GM12891 (cell line): Measurements from ENCODE around the gene BNC2.
"Not testable (repeated sequence)": the region's sequence is repeated elsewhere in the genome, so short reads cannot be mapped to it uniquely, and the experiment has no call there.

Source experiments
- DNase-seq: peaks from one replicate; pipeline ENCODE4 v3.0.0; 2011; ENCODE audit warnings: low spot score; ENCODE audit not compliant: insufficient read length
- FAIRE-seq: peaks from 2 replicates; lab custom pipeline; 2011; peaks lifted over from hg19 to GRCh38; lab: Jason Lieb, UNC
- PAX5 ChIP-seq: IDR thresholded peaks from 2 replicates; pipeline ENCODE4 v1.6.1; 2011; ENCODE audit warnings: low read length, moderate library complexity, mild to moderate bottlenecking; ENCODE audit not compliant: insufficient read depth, severe bottlenecking
- POLR2A ChIP-seq: IDR thresholded peaks from 2 replicates; pipeline ENCODE4 v1.6.1; 2011; ENCODE audit warnings: low read depth, low read length, control low read depth
- POLR2AphosphoS5 ChIP-seq: IDR thresholded peaks from 2 replicates; pipeline ENCODE4 v1.6.1; 2011; ENCODE audit warnings: low read depth, low read length, control low read depth
- POU2F2 ChIP-seq: IDR thresholded peaks from 2 replicates; pipeline ENCODE4 v1.6.1; 2011; ENCODE audit warnings: low read depth, mild to moderate bottlenecking, control low read depth, low read length, moderate library complexity
- SPI1 ChIP-seq: IDR thresholded peaks from 2 replicates; pipeline ENCODE4 v1.6.1; 2011; ENCODE audit warnings: low read depth, low read length, control low read depth
- TAF1 ChIP-seq: IDR thresholded peaks from 2 replicates; pipeline ENCODE4 v1.6.1; 2011; ENCODE audit warnings: low read depth, low read length, control low read depth

The BNC2 gene

DNA sequence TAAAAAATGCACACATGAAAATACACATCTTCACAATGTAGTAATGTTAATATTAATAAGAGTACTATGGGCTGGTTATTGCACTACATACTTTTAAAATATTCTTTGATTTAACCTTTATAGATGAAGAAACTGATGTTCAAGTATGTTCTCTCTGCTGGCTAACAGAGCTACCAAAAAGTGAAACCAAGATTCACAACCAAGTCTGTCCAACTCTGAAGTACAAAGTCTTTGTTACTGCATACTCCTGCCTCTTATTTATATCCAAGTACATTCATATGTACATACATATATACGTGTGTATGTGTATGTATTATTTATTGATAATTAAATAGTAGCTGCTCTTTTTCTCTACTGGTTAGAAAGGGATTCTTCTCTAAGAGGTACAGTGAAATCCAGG, 325.6 kb downstream of the BNC2 start:
- DNase-seq = no peak
- FAIRE-seq = no peak
- TF ChIP-seq SPI1 (no peak), POU2F2 (no peak), POLR2AphosphoS5 (no peak), POLR2A (no peak), TAF1 (no peak), PAX5 (no peak)

- no peak for TF ChIP-seq SPI1
- TF ChIP-seq POLR2A = no peak
- no peak for TF ChIP-seq POU2F2
- no peak for TF ChIP-seq TAF1
- TF ChIP-seq POLR2AphosphoS5 = no peak
- TF ChIP-seq PAX5 = no peak
- DNase-seq (no peak), FAIRE-seq (no peak)
Observed at GRCh38 chr9:16543686-16544085, 326.8 kb downstream of the BNC2 start.

- DNase-seq (no peak), FAIRE-seq (no peak)
- TF ChIP-seq TAF1 (no peak), POLR2A (no peak), PAX5 (no peak), SPI1 (no peak), POU2F2 (no peak), POLR2AphosphoS5 (no peak)
Observed at GRCh38 chr9:16543225-16543624, 327.2 kb downstream of the BNC2 start.

DNA sequence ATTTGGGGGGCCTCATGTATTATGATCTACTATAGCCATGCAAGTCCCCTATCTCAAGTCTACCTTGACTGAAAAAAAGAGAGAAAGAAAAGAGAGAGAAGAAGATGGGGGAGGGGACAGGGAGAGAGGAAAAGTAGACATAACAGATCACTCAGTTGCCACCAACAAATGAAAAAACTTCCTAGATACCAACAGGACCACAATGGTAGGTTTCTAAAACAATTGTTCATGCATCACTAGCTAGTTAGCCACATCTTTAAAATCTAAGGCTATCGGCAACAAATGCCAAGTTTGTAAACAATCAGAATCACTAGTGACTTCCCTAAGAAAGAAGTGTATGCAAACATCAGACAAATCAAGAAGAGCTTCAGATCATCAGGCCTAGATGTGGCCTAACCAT, 328.2 kb downstream of the BNC2 start:
- DNase-seq (no peak), FAIRE-seq (no peak)
- TF ChIP-seq SPI1 = no peak
- no peak for TF ChIP-seq PAX5
- TF ChIP-seq POU2F2 = no peak
- TF ChIP-seq POLR2A = no peak
- TF ChIP-seq POLR2AphosphoS5 = no peak
- no peak for TF ChIP-seq TAF1

GRCh38 chr9:16540743-16541613, 329.5 kb downstream of the BNC2 start:
- DNase-seq (no peak), FAIRE-seq (no peak)
- no peak for TF ChIP-seq POLR2A

DNA sequence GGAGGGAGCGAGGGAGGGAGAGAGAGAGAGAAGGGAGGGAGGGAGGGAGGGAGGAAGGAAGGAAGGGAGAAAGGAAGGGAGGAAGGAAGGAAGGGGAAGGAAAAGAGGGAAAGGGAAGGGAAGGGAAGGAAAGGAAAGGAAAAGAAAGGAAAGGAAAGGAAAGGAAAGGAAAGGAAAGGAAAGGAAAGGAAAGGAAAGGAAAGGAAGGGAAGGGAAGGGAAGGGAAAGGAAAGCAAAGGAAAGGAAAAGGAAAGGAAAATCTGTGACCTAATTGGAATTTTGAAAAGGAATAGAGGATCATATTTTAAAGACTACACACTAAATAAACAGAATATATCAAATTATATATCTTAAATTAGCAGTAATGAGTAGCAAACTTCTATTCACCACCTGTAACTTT, 330.8 kb downstream of the BNC2 start:
- not testable (repeated sequence) for DNase-seq, FAIRE-seq

GRCh38 chr9:16535555-16535954, 334.9 kb downstream of the BNC2 start:
- FAIRE-seq = no peak
- no peak for TF ChIP-seq TAF1
- TF ChIP-seq POU2F2 = no peak
- no peak for TF ChIP-seq SPI1
- TF ChIP-seq POLR2A = no peak
- TF ChIP-seq POLR2AphosphoS5 = no peak
- TF ChIP-seq PAX5 = no peak
- no peak for DNase-seq

DNA sequence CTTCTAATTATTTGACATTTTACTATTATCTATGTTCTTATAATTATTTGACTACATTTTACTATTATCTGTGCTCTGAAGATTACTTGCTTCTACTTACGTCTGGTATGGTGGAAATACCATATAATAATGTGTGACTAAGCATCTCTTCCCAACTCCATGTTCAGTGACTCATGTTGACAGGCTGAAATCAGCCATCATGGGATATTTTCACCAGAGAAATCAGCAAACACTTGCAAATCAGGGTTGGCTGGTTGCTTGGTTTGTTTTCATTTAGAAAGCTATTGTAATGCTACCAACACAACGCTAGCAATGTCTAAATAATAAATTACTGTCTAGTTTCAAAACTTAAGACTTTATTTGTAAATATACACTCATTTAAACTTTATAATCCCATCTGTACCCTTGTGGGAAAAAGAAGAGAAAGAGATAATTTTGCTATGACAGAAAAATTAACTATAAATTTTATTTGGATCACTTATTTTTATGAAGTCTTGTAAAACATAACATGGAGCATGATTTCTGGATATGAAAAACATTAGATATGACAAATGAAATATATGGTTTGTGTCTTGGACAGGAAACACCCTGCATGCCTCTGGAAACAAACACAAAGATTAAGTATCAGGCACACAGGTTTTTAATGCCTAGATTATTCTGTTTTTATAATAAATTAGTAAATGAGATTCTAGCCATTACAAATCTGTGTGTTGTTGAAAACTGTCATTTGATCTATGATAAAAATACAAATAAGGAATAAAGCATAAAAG, 337.6 kb downstream of the BNC2 start:
- FAIRE-seq (no peak), DNase-seq (no peak)
- TF ChIP-seq POLR2A (no peak), TAF1 (no peak), POLR2AphosphoS5 (no peak), POU2F2 (no peak), SPI1 (no peak), PAX5 (no peak)

- FAIRE-seq (no peak), DNase-seq (no peak)
- TF ChIP-seq POU2F2 (no peak), POLR2A (no peak), POLR2AphosphoS5 (no peak), TAF1 (no peak), PAX5 (no peak), SPI1 (no peak)
Observed at GRCh38 chr9:16532272-16532671, 338.2 kb downstream of the BNC2 start.
